Jurkat, Clone E6-1 (cell line): ENCODE measurements around the gene DSCAML1.

Source experiments
- DNase-seq: peaks from one replicate; pipeline ENCODE4 v3.0.0-alpha.2; 2011; ENCODE audit warnings: low read depth, low spot score
- H3K4me3 ChIP-seq: 2 replicates; pipeline ENCODE4 v1.5.1; 2011; ENCODE audit warnings: mild to moderate bottlenecking, low read length, control low read depth, moderate library complexity

Gene DSCAML1

GRCh38 chr11:117657794-117658193 lies 139.2 kb downstream of the DSCAML1 start:
- H3K4me3 ChIP-seq = no peak overlapping the region
- DNase-seq = no peak

DNA sequence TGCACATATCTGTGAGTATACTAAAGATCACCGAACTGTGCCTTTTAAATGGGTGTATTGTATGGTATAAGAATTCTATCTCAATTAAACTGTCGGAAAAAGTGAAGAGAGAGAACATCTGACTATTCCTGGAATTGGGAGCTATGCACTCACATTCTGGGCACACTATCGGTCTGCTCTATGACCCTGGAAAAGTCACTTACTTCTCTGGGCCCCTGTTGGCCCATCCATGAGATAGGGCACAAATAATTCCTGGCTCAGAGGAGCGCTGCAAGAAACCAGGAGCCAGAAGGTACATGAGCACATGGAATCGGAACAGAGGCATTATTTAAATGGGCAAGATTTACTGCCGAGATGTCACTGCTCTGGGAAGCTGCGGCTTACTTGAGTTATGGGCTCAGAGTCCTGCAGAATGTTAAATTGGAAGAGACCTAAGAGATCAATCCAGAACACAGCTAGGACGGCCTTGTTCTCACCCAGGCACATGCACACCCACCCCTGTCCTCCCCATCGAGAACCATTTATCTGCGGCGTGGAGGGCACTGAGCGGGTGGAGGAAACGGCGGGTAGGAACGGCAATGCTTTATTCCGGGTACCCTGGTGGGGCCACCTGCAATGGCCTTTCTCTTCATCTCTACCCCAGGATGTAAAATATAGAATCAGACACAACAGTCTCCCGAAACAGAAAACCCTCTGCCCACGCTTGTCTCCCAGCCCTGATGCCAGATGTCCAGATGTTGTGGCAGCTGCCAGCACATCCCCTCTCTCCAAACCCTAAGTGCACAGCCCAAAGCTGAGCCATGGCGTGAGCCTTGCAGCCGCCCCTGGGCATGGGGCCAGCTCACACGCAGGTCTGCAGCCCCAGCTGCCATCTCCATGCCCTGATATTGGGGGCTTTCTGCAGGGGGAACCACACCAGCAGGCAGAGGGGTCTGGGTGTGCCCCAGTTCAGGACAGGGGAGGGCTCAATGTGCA lies 142.4 kb downstream of the DSCAML1 start:
- DNase-seq = no peak
- H3K4me3 ChIP-seq = no peak overlapping the region

- DNase-seq = no peak
- no peak overlapping the region for H3K4me3 ChIP-seq
These were observed 144.5 kb downstream of the DSCAML1 start for GRCh38 chr11:117652521-117652920.

- no peak for DNase-seq
- no peak overlapping the region for H3K4me3 ChIP-seq
These were observed 147.5 kb downstream of the DSCAML1 start for GRCh38 chr11:117649296-117650055.

DNA sequence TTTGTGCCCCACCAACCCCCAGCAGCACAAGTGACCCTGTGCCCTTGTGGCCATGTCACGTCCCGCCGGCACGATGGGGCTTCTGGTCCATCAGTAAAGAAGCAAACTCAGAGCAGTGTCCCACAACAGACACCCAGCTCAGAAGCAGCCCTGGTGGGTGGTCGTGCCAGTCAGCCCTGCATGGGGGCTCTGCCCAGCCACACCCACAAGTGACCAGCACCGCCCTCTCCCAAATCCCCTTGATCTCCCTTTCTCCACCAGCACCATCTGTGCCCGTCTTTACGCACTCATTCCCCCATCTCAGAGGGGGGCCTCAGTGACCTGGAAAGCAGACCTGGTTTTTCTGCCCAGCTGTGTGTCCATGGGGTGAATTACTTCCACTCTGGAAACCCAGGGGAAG lies 149.1 kb downstream of the DSCAML1 start:
- H3K4me3 ChIP-seq = no peak overlapping the region
- no peak for DNase-seq

GRCh38 chr11:117647207-117647606 lies 149.8 kb downstream of the DSCAML1 start:
- DNase-seq = no peak
- no peak overlapping the region for H3K4me3 ChIP-seq

GRCh38 chr11:117646411-117646810 lies 150.6 kb downstream of the DSCAML1 start:
- DNase-seq = no peak
- no peak overlapping the region for H3K4me3 ChIP-seq

DNA sequence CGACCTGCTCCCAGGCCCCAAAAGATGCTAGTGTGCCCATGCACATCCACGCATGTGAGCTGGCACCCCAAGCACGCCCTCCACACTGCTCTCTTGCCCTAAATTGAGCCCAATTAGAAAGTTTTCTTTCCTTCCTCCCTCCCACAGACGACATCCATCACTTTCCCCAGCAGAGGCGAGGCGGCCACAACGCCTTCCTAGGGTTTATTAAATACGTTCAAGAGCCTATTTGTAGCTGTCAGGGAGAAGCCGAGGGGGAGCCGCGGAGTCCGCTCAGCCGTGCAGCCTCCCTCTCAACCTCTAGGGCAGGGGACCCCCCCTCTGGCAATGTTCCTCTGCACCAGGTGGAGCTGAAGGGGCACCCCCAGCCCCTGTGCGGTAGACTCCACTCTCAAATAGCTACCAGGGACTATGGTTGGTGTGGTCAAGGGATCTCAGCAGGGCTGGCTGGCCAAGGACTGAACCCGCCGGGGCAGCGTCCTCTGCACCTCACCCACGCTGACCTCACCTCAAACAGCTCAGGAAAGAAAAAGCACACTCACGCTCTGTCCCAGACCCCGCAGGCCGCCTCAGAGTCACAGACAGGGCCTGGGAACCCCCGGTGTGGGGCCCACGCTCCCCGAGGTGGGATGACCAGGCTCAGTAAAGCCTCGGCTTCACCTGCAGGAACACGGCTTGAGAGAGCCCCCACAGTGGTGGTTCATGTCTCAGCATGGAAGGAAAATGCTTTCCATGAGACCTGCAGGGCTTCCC lies 152.4 kb downstream of the DSCAML1 start:
- no peak overlapping the region for H3K4me3 ChIP-seq
- DNase-seq = no peak

GRCh38 chr11:117643606-117644300 lies 153.3 kb downstream of the DSCAML1 start:
- DNase-seq = no peak
- H3K4me3 ChIP-seq = no peak overlapping the region

DNA sequence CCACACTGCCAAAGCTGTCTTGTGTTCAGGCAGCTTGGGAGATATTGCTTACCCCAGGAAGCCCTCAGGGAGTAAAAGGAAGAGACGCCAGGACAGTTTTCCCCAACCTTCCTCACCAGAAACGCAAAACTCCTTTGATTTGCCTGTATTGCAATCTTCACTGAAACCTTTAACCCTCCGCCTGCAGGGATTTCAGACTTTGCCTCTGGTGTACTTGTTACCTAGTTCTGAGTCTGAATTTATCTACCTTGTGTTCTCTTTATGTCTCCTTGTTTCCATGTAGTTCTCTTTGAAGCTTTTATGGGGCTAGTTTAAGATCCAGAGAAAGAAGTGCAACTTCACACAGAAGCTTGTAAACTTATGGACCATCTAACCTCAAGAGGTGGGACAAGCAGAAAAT lies 154.2 kb downstream of the DSCAML1 start:
- H3K4me3 ChIP-seq = no peak overlapping the region
- DNase-seq = no peak

GRCh38 chr11:117642396-117642795 lies 154.6 kb downstream of the DSCAML1 start:
- no peak overlapping the region for H3K4me3 ChIP-seq
- DNase-seq = no peak

- H3K4me3 ChIP-seq = no peak overlapping the region
- no peak for DNase-seq
These were observed 155.8 kb downstream of the DSCAML1 start for GRCh38 chr11:117641008-117641915.

DNA sequence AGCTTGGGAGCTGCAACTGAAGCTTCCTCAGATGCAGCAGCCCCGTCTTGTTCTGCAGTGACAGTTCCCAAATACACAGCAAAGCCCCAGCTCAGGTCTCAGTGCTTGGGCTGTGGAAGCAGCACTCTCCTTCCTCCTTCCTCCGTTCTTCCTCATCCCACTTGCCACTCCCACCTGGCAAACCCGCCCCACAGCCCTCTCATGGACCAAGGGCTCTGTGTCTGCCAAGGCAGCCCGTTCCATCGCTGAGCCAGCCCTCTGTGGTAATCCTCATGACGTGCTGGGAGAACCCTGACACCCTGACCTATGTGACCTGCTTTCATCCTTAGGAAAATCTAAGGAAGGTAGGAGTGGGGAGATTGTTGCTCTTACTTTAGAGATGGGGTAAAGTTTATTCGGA lies 157.0 kb downstream of the DSCAML1 start:
- no peak for DNase-seq
- no peak overlapping the region for H3K4me3 ChIP-seq

DNA sequence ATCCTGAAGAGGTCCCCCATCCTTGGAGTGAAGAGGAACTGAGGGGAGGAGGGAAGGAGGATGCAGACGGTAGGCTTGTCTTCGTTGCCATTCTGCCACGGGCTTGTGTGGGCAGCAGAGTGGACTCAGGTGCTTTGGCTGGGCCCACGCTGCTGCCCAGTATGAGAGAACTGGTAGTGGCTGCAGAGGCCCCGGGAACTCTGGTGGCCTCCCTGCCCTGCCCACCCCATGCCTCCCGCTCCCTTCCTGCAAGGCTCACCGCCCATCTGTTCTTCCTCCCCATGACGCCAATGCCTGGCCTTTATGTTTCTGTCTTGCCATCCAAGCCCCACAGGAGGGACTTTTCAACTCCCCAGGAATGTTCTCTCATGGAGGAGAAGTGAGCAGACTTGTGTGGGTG lies 157.4 kb downstream of the DSCAML1 start:
- DNase-seq = no peak
- no peak overlapping the region for H3K4me3 ChIP-seq

DNA sequence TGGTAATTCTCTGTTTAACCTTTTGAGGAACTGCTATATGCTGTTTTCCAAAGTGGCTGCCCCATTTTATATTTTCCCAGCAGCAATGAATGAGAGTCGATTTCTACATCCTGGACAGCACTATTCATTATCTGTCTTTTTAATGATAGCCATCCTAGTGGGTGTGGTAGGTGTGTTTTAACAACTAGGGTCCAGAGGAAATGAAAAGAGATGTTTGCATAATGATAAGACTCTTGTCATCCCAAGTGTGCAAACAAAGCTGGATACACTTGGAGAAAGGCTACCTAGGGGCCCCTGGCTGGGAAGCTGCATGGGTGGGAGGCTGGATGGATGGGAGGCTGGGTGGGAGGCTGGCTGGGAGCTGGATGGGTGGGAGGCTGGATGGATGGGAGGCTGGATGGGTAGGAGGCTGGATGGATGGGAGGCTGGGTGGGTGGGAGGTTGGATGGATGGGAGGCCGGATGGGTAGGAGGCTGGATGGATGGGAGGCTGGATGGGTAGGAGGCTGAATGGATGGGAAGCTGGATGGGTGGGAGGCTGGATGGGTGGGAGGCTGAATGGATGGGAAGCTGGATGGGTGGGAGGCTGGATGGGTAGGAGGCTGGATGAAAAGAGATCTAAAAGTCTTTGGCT lies 158.0 kb downstream of the DSCAML1 start:
- no peak for DNase-seq
- no peak overlapping the region for H3K4me3 ChIP-seq

- H3K4me3 ChIP-seq = no peak overlapping the region
- no peak for DNase-seq
These were observed 162.0 kb downstream of the DSCAML1 start for GRCh38 chr11:117634756-117635603.
